SK-N-SH (cell line): ENCODE data around the gene CD200.

Experiments used
- ELF1 ChIP-seq: IDR thresholded peaks from 2 replicates; pipeline ENCODE4 v1.4.0; 2012
- EP300 ChIP-seq, 2 experiments: IDR thresholded peaks; 2 replicates each; pipeline versions ENCODE4 v1.4.0 to v1.6.1; 2012; ENCODE audit warnings: borderline replicate concordance in 1 of 2, low read depth in 1 of 2, low read length in 1 of 2
- EZH2phosphoT487 ChIP-seq: fragments of 200-600 bp; sonication (generic); IDR thresholded peaks from 2 replicates; pipeline ENCODE4 v1.6.1; 2017; ENCODE audit warnings: low read depth, mixed run types, mild to moderate bottlenecking, antibody characterized with exemption, moderate library complexity, borderline replicate concordance
- FOSL2 ChIP-seq: IDR thresholded peaks from 2 replicates; pipeline ENCODE4 v1.4.0; 2012; ENCODE audit warnings: low read depth, mild to moderate bottlenecking, moderate library complexity, borderline replicate concordance
- FOXM1 ChIP-seq: IDR thresholded peaks from 2 replicates; pipeline ENCODE4 v1.4.0; 2012; ENCODE audit warnings: low read depth, mild to moderate bottlenecking
- GABPA ChIP-seq: IDR thresholded peaks from 2 replicates; pipeline ENCODE4 v1.4.0; 2012; ENCODE audit warnings: low read depth, mild to moderate bottlenecking
- MAX ChIP-seq: IDR thresholded peaks from 2 replicates; pipeline ENCODE4 v1.4.0; 2012; ENCODE audit warnings: low read depth
- NFIC ChIP-seq: IDR thresholded peaks from 2 replicates; pipeline ENCODE4 v1.4.0; 2012; ENCODE audit warnings: borderline replicate concordance
- RAD21 ChIP-seq: IDR thresholded peaks from 2 replicates; pipeline ENCODE4 v1.6.1; 2012; ENCODE audit warnings: mild to moderate bottlenecking, low read length
- RCOR1 ChIP-seq: fragments of 150-350 bp; IDR thresholded peaks from 2 replicates; pipeline ENCODE4 v1.6.1; 2017; ENCODE audit warnings: antibody characterized with exemption, low read length
- SMC3 ChIP-seq: IDR thresholded peaks from 2 replicates; pipeline ENCODE4 v1.6.1; 2012; ENCODE audit warnings: low read depth, low read length, improper control_type of control experiment
- TAF1 ChIP-seq: IDR thresholded peaks from 2 replicates; pipeline ENCODE4 v1.6.1; 2012; ENCODE audit warnings: low read depth, mild to moderate bottlenecking, low read length, moderate library complexity, borderline replicate concordance
- YY1 ChIP-seq: IDR thresholded peaks from 2 replicates; pipeline ENCODE4 v1.4.0; 2012; ENCODE audit warnings: low read depth, mild to moderate bottlenecking
- TF ChIP-seq, protein P1 (sequence below): fragments of 200-600 bp; sonication (generic); IDR thresholded peaks from 2 replicates; pipeline ENCODE4 v1.6.1; 2017; ENCODE audit warnings: antibody characterized with exemption, mild to moderate bottlenecking, moderate library complexity

GRCh38 chr3:112365636-112366035 lies 32.7 kb downstream of the CD200 start:
- no peak for TF ChIP-seq ELF1
- TF ChIP-seq, protein P1, sequence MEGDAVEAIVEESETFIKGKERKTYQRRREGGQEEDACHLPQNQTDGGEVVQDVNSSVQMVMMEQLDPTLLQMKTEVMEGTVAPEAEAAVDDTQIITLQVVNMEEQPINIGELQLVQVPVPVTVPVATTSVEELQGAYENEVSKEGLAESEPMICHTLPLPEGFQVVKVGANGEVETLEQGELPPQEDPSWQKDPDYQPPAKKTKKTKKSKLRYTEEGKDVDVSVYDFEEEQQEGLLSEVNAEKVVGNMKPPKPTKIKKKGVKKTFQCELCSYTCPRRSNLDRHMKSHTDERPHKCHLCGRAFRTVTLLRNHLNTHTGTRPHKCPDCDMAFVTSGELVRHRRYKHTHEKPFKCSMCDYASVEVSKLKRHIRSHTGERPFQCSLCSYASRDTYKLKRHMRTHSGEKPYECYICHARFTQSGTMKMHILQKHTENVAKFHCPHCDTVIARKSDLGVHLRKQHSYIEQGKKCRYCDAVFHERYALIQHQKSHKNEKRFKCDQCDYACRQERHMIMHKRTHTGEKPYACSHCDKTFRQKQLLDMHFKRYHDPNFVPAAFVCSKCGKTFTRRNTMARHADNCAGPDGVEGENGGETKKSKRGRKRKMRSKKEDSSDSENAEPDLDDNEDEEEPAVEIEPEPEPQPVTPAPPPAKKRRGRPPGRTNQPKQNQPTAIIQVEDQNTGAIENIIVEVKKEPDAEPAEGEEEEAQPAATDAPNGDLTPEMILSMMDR: no peak
- TF ChIP-seq MAX: no peak
- TF ChIP-seq FOXM1: no peak
- TF ChIP-seq SMC3: no peak
- TF ChIP-seq RCOR1: no peak
- TF ChIP-seq TAF1: no peak
- no peak for TF ChIP-seq NFIC
- TF ChIP-seq GABPA: no peak
- TF ChIP-seq YY1: no peak
- TF ChIP-seq EP300 (IDR thresholded peaks at IDR 0.05; ENCODE audit: borderline replicate concordance in 1 of 2, low read depth in 1 of 2, low read length in 1 of 2): no peak
- TF ChIP-seq EZH2phosphoT487: no peak
- TF ChIP-seq RAD21: no peak
- TF ChIP-seq FOSL2: no peak
